GM21717 (cell line): ENCODE results near the gene BRIP1.
"Not testable (repeated sequence)": the region's sequence is repeated elsewhere in the genome, so short reads cannot be mapped to it uniquely, and the experiment has no call there.

Source experiments
- ATAC-seq: cut with Tn5 transposase; IDR thresholded peaks from one replicate; pipeline ENCODE4 v1.9.1; 2021; ENCODE audit warnings: mild to moderate bottlenecking, moderate library complexity; ENCODE audit not compliant: unreplicated experiment

Gene BRIP1

GRCh38 chr17:61831099-61831498, 32.2 kb downstream of the BRIP1 start:
- no peak for ATAC-seq

GRCh38 chr17:61828694-61829093, 34.6 kb downstream of the BRIP1 start:
- ATAC-seq = no peak

- no peak for ATAC-seq
Observed at GRCh38 chr17:61827649-61828395, 35.5 kb downstream of the BRIP1 start.

- not testable (repeated sequence) for ATAC-seq
Observed at GRCh38 chr17:61826866-61827265, 36.5 kb downstream of the BRIP1 start.

GRCh38 chr17:61826198-61826597, 37.1 kb downstream of the BRIP1 start:
- not testable (repeated sequence) for ATAC-seq

- no peak for ATAC-seq
Observed at GRCh38 chr17:61825448-61826137, 37.7 kb downstream of the BRIP1 start.

GRCh38 chr17:61822326-61823285, 40.7 kb downstream of the BRIP1 start:
- ATAC-seq = no peak

- no peak for ATAC-seq
Observed at GRCh38 chr17:61821655-61822054, 41.7 kb downstream of the BRIP1 start.

- ATAC-seq = not testable (repeated sequence)
Observed at GRCh38 chr17:61819265-61819664, 44.1 kb downstream of the BRIP1 start.

- no peak for ATAC-seq
Observed at GRCh38 chr17:61818225-61818624, 45.1 kb downstream of the BRIP1 start.

- ATAC-seq = no peak
Observed at GRCh38 chr17:61817452-61817851, 45.9 kb downstream of the BRIP1 start.

GRCh38 chr17:61816538-61816937, 46.8 kb downstream of the BRIP1 start:
- ATAC-seq = no peak

- ATAC-seq = no peak
Observed at GRCh38 chr17:61815863-61816503, 47.3 kb downstream of the BRIP1 start.

- ATAC-seq = no peak
Observed at GRCh38 chr17:61814485-61814884, 48.8 kb downstream of the BRIP1 start.

- ATAC-seq = no peak
Observed at GRCh38 chr17:61813211-61813610, 50.1 kb downstream of the BRIP1 start.

- no peak for ATAC-seq
Observed at GRCh38 chr17:61812747-61813146, 50.6 kb downstream of the BRIP1 start.

- no peak for ATAC-seq
Observed at GRCh38 chr17:61809816-61810392, 53.4 kb downstream of the BRIP1 start.

- ATAC-seq = no peak
Observed at GRCh38 chr17:61808442-61808841, 54.9 kb downstream of the BRIP1 start.

- no peak for ATAC-seq
Observed at GRCh38 chr17:61806936-61807335, 56.4 kb downstream of the BRIP1 start.

GRCh38 chr17:61806081-61806828, 57.1 kb downstream of the BRIP1 start:
- ATAC-seq = no peak
